ENCODE measurements around the gene FIBCD1.

Gene FIBCD1

DNA sequence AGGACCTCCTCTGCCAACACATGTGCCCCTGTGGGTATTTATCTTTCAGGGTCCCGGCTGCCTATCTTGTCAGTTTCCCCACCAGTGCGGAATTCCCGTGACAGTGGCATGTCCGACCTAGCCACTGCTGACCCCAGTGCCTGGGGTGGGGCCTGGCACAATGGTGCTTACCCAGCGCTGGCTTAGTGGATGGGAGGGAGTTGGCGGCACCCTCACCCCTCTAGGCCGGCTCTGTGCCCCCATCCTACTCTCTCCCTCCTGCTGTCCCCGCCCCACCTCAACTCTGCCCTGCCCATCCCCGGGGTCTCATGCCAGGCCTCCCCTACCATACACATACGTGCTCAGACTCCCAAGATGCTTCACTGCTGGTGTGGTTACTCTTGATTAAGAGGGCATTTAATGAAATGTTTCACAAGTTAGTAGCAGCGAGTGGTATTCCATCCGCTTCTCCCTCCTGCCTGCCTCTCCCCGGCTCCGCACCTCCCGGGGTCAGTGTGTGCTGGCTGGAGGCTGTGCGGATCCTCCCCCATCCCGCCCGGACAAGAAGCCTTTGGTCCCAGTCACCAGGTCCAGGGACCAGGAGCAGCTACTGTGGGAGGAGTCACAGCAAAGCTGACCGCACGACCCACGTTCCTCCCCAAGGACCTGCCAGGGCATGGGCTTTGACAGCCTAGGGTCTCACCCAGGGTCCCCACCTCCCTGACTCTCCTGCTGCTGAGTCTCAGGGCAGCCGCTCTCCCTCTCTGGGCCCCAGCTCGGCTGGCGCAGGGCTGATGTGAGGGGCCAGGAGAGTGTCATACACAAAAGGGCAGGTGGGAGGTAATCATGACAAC, 32.9 kb downstream of the FIBCD1 start:
- DNase-seq: no peak

DNA sequence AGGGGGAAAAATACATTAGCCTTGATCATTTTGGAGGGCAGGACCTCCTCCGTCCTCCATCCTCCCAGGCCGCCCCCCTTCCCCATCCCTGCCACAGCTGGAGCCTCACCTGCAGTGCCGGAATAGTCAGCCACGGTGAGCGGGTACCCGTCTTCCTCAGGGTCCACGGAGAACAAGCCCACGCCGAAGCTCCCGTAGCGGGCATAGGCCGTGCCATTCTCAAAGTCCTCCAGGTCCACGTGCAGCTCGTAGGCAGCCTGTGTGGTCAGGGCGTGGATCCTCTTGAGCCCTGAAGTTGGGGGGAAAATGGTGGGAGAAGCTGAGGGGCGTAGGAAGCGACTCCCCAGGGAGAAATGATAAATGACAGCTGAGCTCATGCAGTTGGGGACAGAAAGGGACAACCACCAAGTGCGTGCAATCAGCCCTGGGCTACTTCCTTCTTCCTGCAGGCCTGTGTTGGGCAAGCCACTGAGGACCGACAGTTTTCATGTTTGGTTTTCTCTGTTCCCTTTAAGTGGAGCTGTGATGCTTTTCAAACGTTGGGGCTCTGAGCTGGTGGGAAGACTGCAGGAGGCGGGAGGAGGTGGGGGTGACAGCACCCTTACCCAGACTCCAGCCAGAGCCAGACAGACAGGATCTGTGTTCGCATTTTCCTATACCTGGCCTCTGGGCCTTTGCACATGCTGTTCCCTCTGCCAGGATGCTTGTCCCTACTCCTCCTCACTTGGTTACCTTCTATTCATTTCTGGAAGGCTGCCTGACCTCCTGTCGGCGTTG, 33.7 kb downstream of the FIBCD1 start:
- DNase-seq: peak; percentile 17 to 65

DNA sequence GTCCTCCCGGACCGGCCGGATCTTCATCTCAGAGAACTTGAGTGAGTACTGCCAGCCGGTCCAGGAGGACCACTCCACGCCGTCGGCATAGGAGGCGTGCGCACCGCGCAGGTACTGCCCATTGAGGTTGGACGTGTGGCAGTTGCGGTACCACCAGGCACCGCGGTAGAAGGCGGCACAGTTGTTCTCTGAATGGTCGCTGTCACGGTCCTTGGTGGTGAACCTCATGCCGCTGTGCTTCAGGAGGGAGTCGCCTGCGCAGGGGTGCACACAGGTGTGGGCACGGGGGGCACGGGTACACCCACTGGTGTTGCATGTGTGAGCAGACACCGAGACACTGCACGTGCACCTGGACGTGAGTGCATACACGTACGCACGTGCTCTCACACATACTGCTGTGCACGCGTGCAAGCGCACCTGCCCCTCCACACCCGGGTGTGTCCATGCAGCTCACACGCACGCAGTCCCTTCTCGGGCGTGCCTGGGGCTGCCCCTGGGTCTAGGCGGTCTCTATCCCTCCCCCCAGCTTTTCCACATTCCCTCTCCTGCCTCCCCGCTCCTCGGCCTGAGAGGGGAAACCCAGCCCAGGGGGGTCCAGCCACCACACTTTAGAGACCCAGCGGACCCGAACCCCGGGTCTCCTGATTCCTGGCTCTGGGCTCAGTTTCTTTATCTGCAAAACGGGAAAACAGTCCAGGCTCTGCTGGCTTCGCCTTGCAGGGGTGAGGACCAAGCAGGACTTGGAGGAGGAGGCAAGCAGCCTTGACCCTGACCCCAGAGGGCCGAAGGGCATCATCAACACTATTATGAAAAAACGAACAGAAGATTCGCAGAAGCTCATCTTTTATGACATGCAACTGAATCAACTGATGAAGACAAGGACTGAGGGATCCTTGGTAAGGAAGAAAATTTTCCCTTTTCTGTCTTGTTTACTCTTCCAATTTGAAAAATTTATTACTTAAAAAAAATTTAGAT, 34.7 kb downstream of the FIBCD1 start:
- DNase-seq: no peak

DNA sequence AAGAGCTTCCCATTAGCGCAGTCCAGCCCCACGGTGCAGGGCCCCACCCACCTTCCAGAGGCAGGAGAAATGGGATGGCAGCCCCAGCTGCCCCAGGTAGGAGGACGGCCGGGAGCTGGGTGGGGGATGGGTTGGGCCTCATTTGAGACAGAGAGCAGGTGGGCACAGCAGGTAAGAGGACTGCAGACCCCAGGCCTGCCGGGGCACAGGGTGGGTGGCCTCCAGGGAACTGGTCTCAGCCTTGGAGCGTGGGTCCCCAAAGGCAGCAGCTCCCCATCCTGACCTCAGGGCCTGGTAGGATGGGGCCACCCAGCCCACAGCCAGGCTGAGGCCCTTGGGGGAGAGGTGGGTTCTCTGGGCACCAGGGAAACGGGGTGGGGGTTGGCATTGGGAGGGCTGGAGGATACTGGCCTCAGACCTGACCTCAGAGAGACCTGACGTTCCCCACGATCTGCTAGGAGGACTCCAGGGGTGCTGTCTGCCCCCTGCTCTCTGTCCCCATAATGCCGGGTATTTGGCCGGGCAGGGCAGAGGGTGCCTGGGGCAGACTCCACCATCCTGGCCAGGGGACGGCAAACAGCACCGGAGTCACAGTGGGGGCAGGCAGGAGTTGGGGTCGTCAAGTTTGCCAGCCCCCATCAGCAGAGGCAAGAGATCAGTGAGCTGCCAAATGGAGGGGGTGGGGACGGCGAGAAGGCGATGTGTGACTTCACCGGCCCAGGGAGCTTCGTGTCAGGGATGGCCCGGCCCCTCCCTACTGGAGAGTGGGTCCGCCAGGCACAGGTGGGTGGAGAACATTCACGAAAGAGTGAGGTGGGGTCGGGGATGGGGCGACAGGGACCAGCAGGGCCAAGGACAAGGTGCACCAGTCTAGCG, 35.6 kb downstream of the FIBCD1 start:
- no peak for DNase-seq

DNA sequence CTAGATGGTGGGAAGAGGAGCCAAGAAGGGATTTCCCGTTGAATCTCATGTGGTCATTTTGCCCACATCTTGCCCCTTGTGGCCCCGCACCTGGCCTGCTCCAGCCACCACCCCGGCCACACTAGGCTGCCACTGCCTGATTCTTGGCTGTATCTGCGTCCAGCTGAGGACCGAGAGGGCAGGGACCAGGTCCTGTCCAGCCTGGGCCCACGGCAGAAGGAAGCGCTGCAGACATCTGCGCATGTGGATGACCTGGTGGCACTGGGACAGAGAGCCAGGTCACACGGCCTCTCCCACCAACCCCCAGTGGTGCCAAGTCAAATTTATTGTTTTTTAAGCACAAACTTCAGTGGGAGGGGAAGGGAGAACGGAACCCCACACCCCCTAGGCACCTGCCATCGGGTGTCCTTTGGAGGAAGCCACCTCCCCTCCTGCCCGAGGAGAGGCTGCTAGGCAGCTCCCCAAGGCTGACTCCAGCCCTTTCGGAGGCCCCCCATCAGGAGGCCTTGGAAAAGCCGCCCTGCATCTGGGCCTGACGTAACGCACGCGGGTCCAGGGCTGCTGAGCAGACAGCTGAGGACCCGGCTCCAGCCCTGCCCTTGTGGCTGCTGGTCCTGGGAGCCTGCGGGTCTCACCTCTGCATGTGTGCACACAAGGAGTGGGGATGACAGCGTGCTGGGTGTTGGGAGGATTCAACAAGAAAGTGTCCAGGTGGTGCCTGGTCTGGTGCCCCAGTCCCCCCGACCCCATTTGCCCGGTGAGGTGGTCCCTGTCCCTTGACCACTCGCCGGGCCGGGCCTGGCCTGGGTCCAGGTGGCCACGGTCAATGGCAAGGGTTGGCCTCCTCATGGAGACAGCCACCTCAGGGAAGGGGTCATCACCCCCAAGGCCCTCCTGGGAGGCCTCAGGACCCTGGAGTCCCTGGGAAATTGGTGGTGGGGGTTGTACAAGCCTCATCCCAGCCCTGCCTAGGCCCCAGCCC, 36.6 kb downstream of the FIBCD1 start:
- no peak for DNase-seq

DNA sequence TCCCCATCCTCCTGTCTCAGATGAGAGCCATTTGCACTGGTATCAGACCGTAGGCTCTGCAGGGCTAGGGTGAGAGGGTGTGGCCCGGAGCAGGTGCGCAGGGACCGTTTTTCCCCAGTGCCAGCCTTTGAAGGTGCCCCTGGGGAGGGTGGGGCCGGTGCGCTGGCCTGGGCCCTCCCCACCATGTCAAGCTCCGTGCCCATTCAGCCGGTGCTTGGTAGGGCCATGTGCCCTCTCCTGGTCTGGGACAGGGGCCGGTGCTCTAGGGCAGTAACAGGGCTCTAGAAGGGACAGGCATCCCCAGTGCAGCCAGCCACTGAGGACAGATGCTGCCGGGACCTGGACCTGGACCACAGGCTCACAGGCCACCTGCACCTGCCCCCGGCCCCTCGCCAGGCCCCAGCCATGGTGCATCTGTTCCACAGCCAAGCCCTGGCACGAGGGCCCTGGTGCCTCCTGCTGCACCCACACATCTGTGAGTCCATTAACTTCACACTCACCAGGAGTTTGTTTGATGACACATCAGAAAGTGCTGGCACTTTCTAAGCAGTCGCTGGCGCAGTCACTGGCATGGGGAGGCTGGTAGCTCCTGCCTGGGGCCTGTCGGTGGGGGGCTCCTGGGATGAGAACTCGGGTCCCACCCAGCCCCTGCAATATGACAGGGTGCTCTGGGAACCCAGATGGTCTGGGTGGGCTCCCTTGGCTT, 37.4 kb downstream of the FIBCD1 start:
- no peak for DNase-seq

DNA sequence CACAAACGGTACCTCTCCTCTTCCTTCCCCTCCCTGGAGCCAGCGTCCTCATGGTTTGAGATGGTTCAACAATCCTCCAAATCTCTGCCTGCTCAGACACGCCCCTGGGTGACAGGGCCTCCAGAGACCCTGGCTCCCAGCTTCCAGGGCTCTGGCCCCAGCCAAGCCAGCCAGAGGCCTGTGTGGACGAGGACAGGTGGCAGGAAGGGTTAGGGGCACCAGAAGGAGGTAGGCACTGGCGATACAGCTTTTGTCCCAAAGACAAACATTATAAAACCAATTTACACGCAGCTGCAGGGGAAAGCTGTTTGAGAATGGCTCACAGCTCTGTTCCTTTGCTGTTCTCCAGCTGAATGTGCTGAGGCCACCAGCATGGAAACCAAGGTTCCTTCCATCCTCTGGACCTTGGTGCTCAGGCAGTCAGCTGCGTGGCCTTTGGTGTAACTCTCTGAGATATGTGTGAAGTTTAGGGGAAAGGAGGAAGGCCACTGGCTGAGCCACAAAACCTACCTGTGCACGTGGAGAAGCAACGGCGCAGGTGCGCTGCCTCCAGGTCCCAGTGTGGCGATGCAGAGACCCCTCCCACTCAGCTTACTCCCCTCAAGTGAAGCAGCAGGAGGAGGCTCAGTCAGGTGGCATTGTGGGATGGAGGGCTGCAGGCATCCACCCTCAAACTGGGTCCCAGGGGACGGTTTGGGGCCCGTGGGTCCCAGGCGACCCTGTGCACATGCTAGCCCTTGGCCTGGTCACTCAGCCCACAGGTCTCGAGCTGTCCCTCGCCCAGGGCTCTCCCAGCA, 38.1 kb downstream of the FIBCD1 start:
- DNase-seq: no peak

DNA sequence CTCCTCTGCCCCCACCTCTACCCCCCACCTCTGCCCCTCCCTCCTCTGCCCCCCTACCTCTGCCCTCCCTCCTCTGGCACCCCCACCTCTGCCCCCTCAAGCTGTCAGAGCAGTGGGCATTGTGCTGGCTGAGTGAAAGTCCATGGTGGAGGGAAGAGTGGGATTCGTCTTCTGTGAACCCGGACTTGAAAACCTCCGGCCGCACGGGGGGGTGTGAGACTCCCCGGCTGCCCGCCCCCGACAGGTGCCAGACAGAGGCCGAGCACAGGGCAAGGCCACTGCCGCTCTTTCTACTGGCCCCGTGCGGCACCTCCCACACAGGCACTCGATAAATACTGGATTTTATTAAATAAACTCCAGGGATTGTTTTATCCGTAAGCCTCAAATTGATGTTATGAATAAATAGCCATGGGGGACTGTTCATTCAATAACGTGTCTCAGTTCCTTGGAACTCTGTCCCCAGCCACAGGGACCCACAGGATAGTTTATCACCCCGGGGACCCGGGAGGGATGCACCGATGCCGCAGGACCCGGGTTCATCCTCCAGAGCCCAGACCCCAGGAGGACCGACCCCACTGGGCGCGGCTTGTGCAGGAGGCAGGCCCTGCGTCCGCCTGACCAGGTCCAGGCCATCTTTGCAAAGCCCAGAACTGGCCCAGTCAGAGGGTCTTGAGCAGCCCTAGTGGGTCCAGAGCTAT, 39.8 kb downstream of the FIBCD1 start:
- no peak for DNase-seq

DNA sequence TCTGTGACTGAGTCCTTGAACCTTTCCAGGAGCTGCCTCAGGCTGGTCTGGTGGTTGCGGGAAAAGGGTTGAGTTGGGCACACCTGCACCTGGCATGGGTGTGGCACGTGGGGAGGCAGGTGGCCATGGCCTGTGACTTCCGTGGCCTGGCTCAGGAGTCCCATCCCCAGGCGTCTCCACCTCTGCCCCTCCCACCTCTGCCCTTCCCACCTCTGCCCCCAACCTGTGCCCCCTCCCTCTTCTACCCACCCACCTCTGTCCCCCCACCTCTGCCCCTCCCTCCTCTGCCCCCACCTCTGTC, 40.5 kb downstream of the FIBCD1 start:
- no peak for DNase-seq

DNA sequence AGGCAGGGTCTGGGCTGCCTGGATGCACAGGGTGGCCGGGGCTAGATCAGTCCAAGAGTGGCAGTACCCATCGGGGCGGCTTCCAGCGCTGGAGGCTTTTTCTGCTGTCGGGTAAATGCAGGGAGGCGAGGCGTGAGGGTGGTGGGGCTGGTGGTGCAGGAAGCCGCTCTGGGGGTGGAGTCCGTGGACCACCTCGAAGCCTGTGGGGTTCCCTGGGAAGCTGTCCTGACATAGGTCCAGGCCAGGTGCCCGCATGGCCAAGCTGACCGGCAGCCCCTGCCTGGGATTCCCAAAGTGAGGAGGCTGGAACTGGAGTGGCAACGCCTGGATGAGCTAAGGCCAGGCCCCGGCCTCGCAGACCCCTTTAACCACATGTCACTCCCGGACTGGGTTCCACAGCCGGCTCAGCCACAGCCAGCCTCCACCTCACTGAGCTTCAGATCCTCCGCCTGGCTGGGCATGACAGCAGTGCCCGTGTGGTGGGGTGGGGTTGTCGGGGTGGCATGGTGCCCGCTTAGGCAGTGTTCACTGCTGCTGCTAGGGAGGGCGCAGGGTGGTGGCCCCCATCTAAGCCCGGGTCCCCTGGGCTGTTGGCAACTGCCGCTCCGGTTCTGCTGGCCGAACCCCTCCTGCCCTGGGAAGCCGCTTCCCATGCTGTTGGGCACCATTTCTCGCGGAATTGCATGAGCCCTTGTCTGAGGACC, 41.0 kb downstream of the FIBCD1 start:
- DNase-seq: no peak

DNA sequence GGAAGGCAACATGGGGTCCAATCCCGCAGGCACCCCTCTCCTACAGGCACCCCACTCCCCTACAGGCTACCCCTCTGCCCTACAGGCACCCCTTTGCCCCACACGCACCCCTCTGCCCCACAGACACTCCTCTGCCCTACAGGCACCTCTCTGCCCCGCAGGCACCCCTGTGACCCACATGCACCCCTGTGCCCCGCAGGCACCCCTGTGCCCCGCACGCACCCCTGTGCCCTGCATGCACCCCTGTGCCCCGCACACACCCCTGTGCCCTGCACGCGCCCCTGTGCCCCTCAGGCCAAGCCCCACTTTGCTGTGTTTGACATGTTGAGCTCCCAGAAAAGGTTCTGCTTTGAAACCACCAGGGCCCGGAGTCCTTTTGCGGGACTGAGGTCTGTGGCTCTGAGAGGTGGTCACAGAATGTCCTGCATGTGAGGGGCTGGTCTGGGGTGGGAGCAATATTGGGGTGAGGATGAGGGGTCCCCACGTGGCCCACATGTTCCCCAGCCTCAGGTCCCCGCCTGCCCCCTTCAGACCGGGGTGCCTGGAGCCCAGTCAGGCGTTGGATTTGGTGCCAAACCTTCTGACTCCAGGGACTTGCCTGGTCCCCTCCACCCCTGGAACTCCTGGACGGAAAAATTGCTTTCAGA, 41.8 kb downstream of the FIBCD1 start:
- DNase-seq: no peak

DNA sequence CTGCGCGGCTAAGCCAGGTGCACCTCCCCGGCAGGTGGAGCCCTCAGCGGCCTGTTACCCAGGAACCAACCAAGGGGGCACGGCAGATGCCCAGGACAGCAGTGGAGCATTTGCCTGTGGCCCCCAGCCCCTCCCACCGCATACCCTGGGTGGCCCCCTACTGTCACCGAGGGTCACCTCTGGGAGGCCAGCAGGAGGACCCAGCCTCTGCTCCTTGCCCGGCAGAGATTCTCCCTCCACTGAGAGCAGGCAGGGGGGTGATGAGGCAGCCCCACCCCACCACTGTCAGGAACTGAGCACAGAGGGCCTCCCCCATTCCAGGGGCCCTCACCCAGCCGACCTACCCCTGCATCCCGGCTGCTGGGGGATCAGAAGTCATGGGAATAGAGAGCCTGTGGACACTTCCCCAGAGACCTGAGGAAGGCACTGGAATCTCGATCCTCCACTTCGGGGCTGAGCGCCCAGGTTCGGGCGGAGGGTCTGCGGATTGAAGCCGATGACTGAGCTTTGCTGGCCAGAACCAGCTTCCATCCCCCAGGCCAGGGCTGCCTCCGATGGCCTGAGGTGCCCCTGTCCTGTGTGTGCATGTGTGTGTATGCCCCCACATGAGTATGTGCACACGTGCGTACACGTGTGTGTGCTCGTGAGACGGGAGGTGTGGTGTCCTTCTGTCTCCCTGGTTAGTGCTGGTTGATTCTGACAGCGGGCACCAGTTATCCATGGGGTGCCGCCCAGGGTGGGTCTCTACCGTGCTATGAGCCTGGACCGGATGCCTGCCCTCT, 42.6 kb downstream of the FIBCD1 start, which contains the start of gene QRFP:
QRFP (minus strand) TSS at position 580 of the 782 bp plus-strand sequence. CDS start 2,974 bp downstream, outside the sequence.
- no peak for DNase-seq

DNA sequence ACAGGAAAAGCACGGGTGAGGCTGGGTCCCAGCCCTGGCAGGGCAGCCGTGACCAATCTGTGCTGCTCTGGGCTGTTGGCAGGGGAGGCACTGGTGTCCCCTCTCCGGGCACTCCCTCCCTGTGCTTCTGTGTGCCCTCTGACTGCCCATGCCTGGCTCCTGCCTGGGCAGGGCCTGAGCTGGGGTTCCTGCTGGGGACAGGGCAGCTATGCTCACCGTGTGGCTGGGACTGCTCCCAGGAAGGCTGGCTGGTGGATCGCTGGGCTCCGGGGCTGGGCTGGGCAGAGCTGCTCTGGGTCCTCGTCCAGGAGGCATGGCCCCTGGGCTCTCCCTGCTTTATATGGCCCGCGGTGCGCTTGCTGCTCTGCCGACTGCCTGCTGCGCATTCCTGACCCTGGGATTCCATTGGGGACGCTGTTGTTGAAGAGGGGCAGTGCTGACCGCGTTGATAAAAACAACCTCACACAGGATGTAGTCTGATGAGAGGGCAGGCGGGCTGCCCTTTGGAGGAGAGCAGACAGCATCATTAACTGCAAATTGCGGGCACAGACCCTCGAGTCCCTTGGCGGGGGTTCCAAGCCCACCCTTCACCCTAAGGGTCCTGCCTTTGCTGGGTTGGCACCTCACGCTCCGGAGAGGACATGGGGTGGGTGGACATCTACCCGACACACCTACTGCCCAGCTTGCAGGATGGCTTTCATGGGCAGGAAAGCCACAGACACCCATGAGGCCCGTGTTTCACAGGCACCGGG, 43.4 kb downstream of the FIBCD1 start:
- no peak for DNase-seq

DNA sequence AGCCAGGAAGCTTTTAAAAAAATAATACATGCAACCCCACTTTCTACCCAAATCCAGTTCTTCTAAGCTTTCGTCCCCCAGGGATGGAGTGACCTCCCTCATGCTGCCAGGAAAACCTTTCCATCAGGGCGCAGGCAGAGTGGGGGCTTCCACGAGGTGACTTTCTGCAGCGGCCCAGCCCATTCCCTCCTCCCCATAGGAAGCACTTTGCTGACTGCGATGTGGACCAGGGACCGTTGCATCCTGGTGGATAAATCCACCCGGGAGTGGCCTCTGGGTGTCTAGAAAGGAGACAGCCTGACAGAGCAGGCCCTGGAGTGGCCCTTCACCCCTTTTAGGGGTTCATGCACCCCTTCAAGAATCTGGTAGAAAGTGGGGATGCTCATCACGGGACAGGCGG, 44.0 kb downstream of the FIBCD1 start:
- no peak for DNase-seq

DNA sequence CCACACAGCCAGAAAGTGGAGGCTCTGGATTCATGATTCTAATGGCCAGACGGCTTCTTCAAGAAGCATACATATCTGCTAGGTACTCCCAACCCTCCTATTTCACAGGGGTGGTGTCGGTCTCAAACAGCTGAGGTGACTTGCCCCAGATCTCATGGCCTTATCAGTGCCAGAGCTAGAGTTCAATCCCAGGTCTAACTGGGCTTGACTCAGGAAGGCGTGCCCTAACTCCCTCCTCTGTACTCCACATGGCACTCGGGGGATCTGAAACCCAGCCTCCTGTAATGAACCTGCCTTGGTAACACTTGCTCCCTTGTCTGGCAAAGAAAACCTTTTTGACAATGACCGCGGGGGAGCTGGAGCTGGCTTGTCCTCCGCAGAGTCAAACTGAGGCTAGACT, 44.5 kb downstream of the FIBCD1 start:
- no peak for DNase-seq
